Esophagus (tissue), 2 donors: ENCODE results near the gene EIF5. TPM values are rescaled to one million over a fixed set of nuclear protein-coding genes. Genes with fewer than 3 reads are reported as not detected.

Source experiments
- H3K27ac ChIP-seq, 2 donors: one replicate each; pipeline ENCODE4 v1.5.1; 2013; ENCODE audit warnings: low read depth in 2 of 2, mild to moderate bottlenecking in 2 of 2, inconsistent platforms in 1 of 2, low read length in 1 of 2, moderate library complexity in 1 of 2
- H3K27me3 ChIP-seq, 2 donors: one replicate each; pipeline ENCODE4 v1.6.1; 2013; ENCODE audit warnings: low read length in 2 of 2, control low read depth in 1 of 2, mild to moderate bottlenecking in 1 of 2; ENCODE audit not compliant: insufficient read depth in 2 of 2, control insufficient read depth in 1 of 2
- H3K36me3 ChIP-seq, 2 donors: one replicate each; pipeline ENCODE4 v1.6.1; 2013; ENCODE audit warnings: low read length in 1 of 2; ENCODE audit not compliant: control insufficient read depth in 2 of 2, insufficient read depth in 2 of 2
- H3K4me1 ChIP-seq, 2 donors: one replicate each; pipeline ENCODE4 v1.6.1; 2013; ENCODE audit warnings: low read length in 1 of 2; ENCODE audit not compliant: control insufficient read depth in 2 of 2, insufficient read depth in 2 of 2
- H3K4me3 ChIP-seq, 2 donors: one replicate each; pipeline ENCODE4 v1.5.1; 2013; ENCODE audit warnings: low read length in 2 of 2, mild to moderate bottlenecking in 2 of 2, low read depth in 1 of 2, moderate library complexity in 1 of 2
- H3K9me3 ChIP-seq, 2 donors: one replicate each; pipeline ENCODE4 v1.6.1; 2013; ENCODE audit warnings: mild to moderate bottlenecking in 2 of 2, low read depth in 1 of 2, low read length in 1 of 2, moderate library complexity in 1 of 2; ENCODE audit not compliant: control insufficient read depth in 2 of 2, insufficient read depth in 1 of 2
- WGBS, 2 donors: extraction: QIAGEN DNeasy Blood & Tissue Kit; methylation state at CpG; one replicate each; pipeline ENCODE4 v1.1.7; 2013; 5-methylcytosine and 5-hydroxymethylcytosine counted together
- polyA plus RNA-seq, 2 donors: library from polyadenylated mRNA; stranded (reverse); fragments of 200-250 nt; gene quantifications; one replicate each; pipeline ENCODE4 v1.2.3, GENCODE V29; 2013
- donor health status: healthy with polysubstance abuse.
- donor health status: Bipolar disorder and iron deficiency.

The EIF5 gene
- polyA plus RNA-seq, 2 donors, result 62.6 to 125 TPM

DNA sequence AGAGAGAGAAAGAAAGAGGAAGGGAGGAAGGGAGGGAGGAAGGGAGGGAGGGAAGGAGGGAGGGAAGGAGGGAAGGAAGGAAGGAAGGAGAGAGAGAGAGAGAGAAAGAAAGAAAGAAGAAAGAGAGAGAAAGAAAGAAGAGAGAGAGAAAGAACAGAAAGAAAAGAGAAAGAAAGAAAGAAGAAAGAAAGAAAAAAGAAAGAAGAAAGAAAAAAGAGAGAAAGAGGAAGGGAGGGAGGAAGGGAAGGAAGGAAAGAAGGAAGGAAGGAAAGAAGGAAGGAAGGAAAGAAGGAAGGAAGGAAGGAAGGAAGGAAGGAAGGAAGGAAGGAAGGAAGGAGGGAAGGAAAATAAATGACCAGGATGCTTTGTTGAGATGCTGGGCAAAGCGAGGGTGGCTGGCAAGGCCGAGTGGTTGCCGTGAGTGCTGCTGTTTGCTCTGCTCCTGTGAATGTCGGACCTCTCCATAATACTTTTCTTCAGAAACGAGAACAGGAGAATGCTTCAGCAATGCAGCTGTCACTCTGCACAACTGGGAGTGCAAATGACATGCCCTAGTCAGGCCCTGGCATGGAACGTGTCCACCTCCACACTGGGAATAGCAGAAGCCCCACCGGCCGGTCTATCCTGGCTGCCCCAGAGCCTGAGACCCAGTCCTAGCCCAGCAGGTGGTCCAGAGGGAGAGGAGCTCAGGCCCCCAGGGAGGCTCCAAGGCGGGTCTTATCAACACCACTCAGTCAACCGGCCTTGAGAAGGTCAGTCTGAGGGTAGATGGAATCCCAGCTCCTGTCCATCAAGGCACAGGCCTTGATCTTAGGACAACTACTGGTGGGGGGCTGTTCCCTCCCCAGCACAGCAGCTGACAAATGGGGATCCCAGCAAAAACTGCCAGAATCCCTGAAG, 25.1 kb upstream of the EIF5 start:
- no peaks in the 10 kb centered on the region for H3K36me3 ChIP-seq
- no peaks in the 10 kb centered on the region for H3K27me3 ChIP-seq
- H3K4me1 ChIP-seq, result no peaks in the 10 kb centered on the region
- H3K9me3 ChIP-seq, result no peaks in the 10 kb centered on the region
- WGBS, 2 donors, result 87 to 89% methylated on average over 10 of the region's 10 CpGs
- H3K4me3 ChIP-seq, result no peak overlapping the region
- no peak overlapping the region for H3K27ac ChIP-seq

DNA sequence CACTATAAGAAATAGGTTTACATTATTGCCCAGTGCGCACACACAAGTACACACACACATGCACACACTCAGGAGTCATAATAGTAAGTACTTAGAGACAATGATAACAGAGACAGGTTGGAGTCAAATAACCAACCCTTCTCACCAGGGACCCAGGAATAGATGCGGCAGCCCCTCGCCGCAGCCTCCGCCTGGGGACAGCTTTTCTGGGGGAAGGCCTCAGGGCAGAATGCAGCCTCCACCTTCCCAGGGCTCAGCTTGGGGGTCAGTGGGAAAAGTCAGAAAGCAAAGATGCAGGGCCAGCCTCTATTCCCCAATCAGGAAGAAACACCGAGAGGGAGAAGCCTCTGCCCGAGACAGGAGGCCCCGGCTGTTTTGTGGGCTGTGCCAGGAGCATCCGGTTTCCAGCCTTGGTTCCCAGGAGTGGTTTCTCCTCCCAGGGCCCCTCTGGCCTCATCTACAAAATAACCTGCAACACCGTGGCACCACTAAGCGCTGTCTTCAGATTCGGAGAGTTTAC, 23.4 kb upstream of the EIF5 start:
- Histone ChIP-seq H3K9me3 (no peaks in the 10 kb centered on the region), H3K4me3 (no peak overlapping the region), H3K27me3 (no peaks in the 10 kb centered on the region), H3K36me3 (no peaks in the 10 kb centered on the region), H3K4me1 (no peaks in the 10 kb centered on the region), H3K27ac (no peak overlapping the region)
- WGBS, 2 donors, result 87 to 94% methylated on average over 12 of the region's 12 CpGs

DNA sequence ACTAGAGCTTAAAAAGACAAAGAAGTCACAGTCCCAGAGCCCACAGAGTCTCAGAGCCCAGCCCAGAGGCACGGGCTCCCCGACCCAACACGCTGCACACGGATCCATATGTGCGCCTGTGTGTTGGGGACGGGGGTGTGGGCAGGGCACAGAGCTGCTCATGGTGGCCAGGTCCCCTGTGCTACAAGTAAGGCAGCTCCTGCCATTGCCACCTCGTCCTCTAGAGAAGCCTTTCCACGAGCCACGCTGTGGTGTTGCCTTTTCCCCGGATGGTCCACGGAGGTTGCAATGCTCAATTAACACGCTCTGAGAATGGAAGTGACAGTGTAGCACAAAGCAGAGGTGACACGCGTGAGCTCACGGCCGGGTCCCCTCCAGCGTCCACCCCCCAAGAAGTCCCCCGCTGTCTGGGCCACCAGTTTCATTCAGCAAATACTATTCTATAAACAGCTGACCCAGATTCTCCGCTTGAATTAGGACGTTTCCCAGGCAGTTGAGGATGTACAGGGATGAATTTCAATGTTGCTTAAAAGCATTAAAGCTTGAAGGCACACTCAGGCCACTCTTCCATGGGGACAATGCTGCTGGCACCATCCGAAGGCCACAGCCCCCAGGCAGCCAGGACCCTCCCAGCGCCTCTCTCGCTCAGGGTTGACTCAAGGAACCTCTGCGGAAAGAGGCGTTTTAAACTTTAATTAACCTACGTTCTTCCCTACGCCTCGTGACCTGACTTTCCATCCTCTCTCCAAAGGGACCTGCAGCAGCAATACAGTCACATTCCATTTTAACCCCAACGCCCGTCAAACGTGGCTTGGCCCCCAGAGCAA, 22.7 kb upstream of the EIF5 start:
- H3K36me3 ChIP-seq, result no peaks in the 10 kb centered on the region
- 89% methylated on average over 31 of the region's 31 CpGs for WGBS, 2 donors

DNA sequence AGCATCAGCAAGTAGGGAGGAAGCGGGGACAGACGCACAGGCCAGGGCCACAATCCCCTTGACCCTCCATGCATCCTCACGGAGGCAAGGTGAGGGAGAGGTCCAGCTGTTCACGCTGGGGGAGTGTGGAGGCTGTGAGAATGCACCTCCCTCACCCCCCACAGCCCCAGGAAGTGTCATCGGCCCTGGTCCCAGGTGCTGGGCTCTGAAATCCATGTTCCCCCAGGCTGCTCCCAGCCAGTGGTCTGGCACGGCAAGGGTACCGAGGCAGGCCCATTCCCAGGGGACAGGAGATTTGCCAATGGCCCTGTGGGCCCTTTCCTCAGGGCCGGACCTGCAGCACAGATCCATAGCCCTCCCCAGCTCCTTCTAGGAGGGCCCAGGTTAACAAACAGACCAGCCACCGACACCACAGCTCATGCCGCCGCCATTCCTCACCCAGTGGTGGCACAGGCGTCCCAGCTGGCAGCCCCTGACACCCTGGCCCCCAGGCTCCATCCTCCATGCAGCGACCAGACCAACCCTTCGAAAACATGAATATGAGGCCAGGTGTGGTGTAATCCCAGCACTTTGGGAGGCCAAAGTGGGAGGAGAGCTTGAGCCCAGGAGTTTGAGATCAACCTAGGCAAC, 21.9 kb upstream of the EIF5 start:
- 91 to 93% methylated on average over 14 of the region's 14 CpGs for WGBS, 2 donors
- H3K9me3 ChIP-seq, result no peaks in the 10 kb centered on the region
- no peaks in the 10 kb centered on the region for H3K27me3 ChIP-seq
- no peak overlapping the region for H3K4me3 ChIP-seq
- H3K36me3 ChIP-seq, result no peaks in the 10 kb centered on the region
- no peaks in the 10 kb centered on the region for H3K4me1 ChIP-seq
- no peak overlapping the region for H3K27ac ChIP-seq

More for the DNA sequence above, 22.7 kb upstream of the EIF5 start:
- Histone ChIP-seq H3K4me3 (no peak overlapping the region), H3K4me1 (no peaks in the 10 kb centered on the region), H3K27me3 (no peaks in the 10 kb centered on the region), H3K27ac (no peak overlapping the region), H3K9me3 (no peaks in the 10 kb centered on the region)

DNA sequence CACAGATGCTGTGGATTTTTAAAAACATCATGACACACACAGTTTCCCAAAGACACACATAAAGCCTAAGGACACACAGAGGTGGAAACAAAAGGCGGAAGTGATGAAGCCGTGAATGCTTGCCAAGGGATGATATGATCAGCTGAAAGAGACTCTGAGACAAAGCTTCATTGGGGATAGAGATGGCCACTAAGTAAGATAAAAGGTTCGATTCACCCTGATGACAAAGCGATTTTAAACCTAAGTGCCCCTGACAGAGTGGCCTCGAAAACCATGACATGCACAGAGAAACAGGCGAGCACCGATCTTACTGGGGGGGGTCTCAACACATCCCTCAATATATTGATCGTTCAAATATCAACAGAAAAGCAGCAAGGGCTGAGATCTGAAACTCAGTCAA, 20.3 kb upstream of the EIF5 start:
- Histone ChIP-seq H3K4me1 (no peaks in the 10 kb centered on the region), H3K27ac (no peak overlapping the region), H3K9me3 (no peaks in the 10 kb centered on the region), H3K4me3 (no peak overlapping the region), H3K27me3 (no peaks in the 10 kb centered on the region), H3K36me3 (no peaks in the 10 kb centered on the region)
- WGBS, 2 donors, result 75 to 80% methylated on average over 8 of the region's 8 CpGs

DNA sequence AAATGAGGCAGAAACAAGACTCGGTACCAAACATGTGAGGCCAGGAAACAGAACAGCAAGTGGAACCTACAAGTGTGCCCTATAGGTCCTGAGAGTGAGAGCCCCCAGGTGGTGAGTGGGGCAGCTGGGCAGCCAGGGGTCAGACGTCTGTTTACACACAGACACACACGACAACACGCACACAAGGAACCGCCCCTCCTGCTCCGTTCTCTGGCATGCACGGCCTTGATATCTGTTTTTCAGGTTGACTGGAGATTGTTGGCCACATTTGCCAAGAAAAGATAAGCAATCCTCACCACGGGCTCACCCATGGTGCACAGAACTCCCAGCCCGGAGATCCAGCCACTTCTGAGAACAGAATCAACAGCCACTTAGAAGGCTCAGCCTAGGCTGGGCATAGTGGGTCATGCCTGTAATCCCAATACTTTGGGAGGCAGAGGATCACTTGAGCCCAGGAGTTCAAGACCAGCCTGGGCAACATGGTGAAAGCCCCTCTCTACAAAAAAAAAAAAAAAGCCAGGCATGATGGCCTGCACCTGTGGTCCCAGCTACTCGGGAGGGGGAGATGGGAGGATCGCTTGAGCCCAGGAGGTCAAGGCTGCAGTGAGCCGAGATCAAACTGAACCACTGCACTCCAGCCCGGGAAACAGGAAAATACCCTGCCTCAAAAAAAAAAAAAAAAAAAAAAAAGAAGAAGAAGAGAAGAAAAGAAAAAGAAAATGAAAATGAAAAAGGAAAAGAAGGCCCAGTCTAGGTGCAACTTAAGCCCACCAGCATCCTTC, 19.4 kb upstream of the EIF5 start:
- Histone ChIP-seq H3K4me3 (no peak overlapping the region), H3K27ac (no peak overlapping the region)
- WGBS, 2 donors, result 47 to 68% methylated on average over 13 of the region's 13 CpGs

DNA sequence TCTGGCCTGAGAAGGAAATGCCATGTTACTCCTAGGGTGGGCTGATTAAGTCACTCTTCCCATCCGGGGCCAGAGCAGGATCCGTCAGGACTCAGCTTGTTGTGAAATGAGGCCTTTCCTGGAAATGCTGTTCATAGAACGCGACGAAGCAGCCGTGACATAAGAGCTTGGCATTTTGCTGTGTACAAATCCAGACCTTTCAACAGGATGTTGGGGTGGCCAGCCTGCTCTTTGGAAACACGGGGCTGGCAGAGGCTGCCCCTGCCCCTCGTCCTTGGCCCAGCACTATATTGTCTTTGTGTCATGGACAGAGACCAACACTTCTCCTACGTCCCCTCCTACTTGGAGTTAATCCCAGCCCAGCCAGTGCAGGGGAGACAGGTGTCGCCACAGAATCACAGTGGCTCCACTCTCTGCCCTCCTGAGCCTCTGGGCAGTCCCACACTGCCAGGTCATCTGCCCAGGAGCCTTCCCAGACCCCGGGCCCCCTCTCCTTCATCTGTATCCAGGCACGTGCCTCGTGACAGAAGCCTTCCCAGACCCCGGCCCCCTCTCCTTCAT, 18.6 kb upstream of the EIF5 start:
- Histone ChIP-seq H3K27ac (no peak overlapping the region), H3K4me1 (no peaks in the 10 kb centered on the region), H3K27me3 (no peaks in the 10 kb centered on the region), H3K9me3 (no peaks in the 10 kb centered on the region), H3K4me3 (no peak overlapping the region), H3K36me3 (no peaks in the 10 kb centered on the region)
- WGBS, 2 donors, result 54 to 75% methylated on average over 14 of the region's 14 CpGs

More for the DNA sequence above, 19.4 kb upstream of the EIF5 start:
- Histone ChIP-seq H3K4me1 (no peaks in the 10 kb centered on the region), H3K27me3 (no peaks in the 10 kb centered on the region), H3K36me3 (no peaks in the 10 kb centered on the region), H3K9me3 (no peaks in the 10 kb centered on the region)

DNA sequence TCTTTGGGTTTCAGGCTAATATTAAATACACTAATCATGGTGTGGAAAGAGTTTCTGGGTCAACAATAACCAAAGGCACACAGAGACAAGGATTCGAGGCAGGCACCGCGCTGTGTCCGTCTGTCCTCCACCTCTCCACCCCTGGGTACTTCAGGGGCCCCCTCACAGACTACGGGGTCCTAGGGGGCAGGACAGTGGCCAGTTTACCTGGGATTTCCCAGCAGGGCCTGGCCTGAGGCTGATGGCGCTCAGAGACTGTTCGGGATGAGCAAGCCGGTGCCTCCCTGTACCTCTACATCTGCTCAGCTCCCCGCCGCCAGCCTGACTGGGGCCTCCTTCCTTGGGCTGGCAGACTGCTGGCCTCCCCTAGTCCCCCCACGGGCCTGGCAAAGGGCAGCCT, 18.1 kb upstream of the EIF5 start:
- no peaks in the 10 kb centered on the region for H3K4me1 ChIP-seq
- H3K9me3 ChIP-seq, result no peaks in the 10 kb centered on the region
- H3K27ac ChIP-seq, result no peak overlapping the region
- no peak overlapping the region for H3K4me3 ChIP-seq
- 85 to 94% methylated on average over 11 of the region's 11 CpGs for WGBS, 2 donors
- no peaks in the 10 kb centered on the region for H3K36me3 ChIP-seq
- H3K27me3 ChIP-seq, result no peaks in the 10 kb centered on the region
